Esophagus muscularis mucosa (tissue), 4 donors: Measurements from ENCODE around the gene CPLX4.

Experiments used
- EP300 ChIP-seq: sonication (generic); formaldehyde crosslinking; IDR thresholded peaks from one replicate; pipeline ENCODE4 v1.6.1; 2017; ENCODE audit warnings: antibody characterized with exemption
- POLR2A ChIP-seq: fragments of 450-650 bp; IDR thresholded peaks from one replicate; pipeline ENCODE4 v1.6.1; 2017; ENCODE audit warnings: antibody characterized with exemption, moderate library complexity, mild to moderate bottlenecking, low read depth
- POLR2AphosphoS5 ChIP-seq, 2 donors: sonication (generic); formaldehyde crosslinking; IDR thresholded peaks; one replicate each; pipeline ENCODE4 v1.6.1; 2017; ENCODE audit warnings: antibody characterized with exemption in 2 of 2
- TF ChIP-seq, protein P1 (sequence below), 3 experiments: fragments of 200-600 bp in 2 of 3; fragments of 450-650 bp in 1 of 3; sonication (generic) in 2 of 3; IDR thresholded peaks; one replicate each; pipeline ENCODE4 v1.5.1; 2017 to 2019; ENCODE audit warnings: antibody characterized with exemption in 3 of 3, mild to moderate bottlenecking in 2 of 3, moderate library complexity in 1 of 3

DNA sequence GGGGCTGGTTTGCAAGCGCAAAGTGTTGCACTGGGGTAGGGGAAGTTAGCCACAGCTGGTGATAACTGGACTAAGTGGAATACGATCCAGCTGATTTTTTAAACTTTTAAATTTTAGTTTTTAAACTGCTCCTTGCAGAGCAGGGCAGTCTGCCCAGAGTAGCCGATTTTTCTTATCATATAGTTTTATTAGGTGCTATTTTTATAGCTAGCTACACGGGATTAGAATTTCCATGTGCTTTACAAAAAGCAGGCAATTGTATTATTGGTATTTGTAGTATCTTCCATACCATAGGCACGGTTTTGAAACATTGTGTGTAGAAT, 9.6 kb downstream of the CPLX4 start:
- TF ChIP-seq POLR2A, result no peak
- TF ChIP-seq POLR2AphosphoS5 (IDR thresholded peaks at IDR 0.05), result no peak
- TF ChIP-seq, protein P1, sequence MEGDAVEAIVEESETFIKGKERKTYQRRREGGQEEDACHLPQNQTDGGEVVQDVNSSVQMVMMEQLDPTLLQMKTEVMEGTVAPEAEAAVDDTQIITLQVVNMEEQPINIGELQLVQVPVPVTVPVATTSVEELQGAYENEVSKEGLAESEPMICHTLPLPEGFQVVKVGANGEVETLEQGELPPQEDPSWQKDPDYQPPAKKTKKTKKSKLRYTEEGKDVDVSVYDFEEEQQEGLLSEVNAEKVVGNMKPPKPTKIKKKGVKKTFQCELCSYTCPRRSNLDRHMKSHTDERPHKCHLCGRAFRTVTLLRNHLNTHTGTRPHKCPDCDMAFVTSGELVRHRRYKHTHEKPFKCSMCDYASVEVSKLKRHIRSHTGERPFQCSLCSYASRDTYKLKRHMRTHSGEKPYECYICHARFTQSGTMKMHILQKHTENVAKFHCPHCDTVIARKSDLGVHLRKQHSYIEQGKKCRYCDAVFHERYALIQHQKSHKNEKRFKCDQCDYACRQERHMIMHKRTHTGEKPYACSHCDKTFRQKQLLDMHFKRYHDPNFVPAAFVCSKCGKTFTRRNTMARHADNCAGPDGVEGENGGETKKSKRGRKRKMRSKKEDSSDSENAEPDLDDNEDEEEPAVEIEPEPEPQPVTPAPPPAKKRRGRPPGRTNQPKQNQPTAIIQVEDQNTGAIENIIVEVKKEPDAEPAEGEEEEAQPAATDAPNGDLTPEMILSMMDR (IDR thresholded peaks at IDR 0.05), result no peak
- TF ChIP-seq EP300, result no peak
